ENCODE results near the gene TMEM203.

GRCh38 chr9:137191245-137191644 is 14.2 kb downstream of the TMEM203 start:
- TF ChIP-seq CTCF (IDR thresholded peaks at IDR 0.05; ENCODE audit: insufficient read depth, low read length) = no peak
- no peak for TF ChIP-seq POLR2AphosphoS5 (IDR thresholded peaks at IDR 0.05; ENCODE audit: low read depth)
- no peak for TF ChIP-seq GABPA (IDR thresholded peaks at IDR 0.05; ENCODE audit: low read depth)
- TF ChIP-seq REST (IDR thresholded peaks at IDR 0.05; ENCODE audit: insufficient replicate concordance, low read depth) = no peak
- no peak for TF ChIP-seq SPI1 (IDR thresholded peaks at IDR 0.05; ENCODE audit: borderline replicate concordance, low read depth)

Measured in HL-60 (cell line).